H1 (cell line): ENCODE results near the gene MRPS5.

Experiments used
- CTCF ChIP-seq, 3 experiments: IDR thresholded peaks; 1 replicate in 2 of 3; 2 replicates in 1 of 3; pipeline versions ENCODE4 v1.5.1 to v1.6.1; 2011; ENCODE audit warnings: low read length in 3 of 3, mild to moderate bottlenecking in 3 of 3, inconsistent platforms in 2 of 3, low read depth in 1 of 3, moderate library complexity in 1 of 3; ENCODE audit not compliant: insufficient read depth in 1 of 3; ENCODE audit errors: control extremely low read depth in 1 of 3
- ZNF274 ChIP-seq: IDR thresholded peaks from 2 replicates; pipeline ENCODE4 v1.7.0; 2012; ENCODE audit warnings: low read length, borderline replicate concordance; ENCODE audit errors: extremely low read depth
- TF ChIP-seq, protein P1 (sequence below): IDR thresholded peaks from 2 replicates; pipeline ENCODE4 v1.6.1; 2011; ENCODE audit warnings: low read length, improper control_type of control experiment

- TF ChIP-seq CTCF (IDR thresholded peaks at IDR 0.05; ENCODE audit: control extremely low read depth in 1 of 3, insufficient read depth in 1 of 3, low read depth in 1 of 3, low read length in 3 of 3) (no peak), ZNF274 (no peak)
- TF ChIP-seq, protein P1, sequence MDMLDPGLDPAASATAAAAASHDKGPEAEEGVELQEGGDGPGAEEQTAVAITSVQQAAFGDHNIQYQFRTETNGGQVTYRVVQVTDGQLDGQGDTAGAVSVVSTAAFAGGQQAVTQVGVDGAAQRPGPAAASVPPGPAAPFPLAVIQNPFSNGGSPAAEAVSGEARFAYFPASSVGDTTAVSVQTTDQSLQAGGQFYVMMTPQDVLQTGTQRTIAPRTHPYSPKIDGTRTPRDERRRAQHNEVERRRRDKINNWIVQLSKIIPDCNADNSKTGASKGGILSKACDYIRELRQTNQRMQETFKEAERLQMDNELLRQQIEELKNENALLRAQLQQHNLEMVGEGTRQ = no peak
Observed at GRCh38 chr2:95166065-95166763, 44.6 kb upstream of the MRPS5 start.
